DND-41 (cell line): ENCODE data around the gene LAMC1.

Experiments used
- CTCF ChIP-seq: IDR thresholded peaks from 2 replicates; pipeline ENCODE4 v1.5.1; 2012; ENCODE audit warnings: borderline replicate concordance, low read length, moderate library complexity, mild to moderate bottlenecking; ENCODE audit not compliant: poor library complexity, severe bottlenecking; ENCODE audit errors: extremely low read depth
- EZH2 ChIP-seq: IDR thresholded peaks from 3 replicates; pipeline ENCODE4 v1.6.1; 2012; ENCODE audit warnings: borderline replicate concordance, low read depth, mild to moderate bottlenecking, moderate library complexity, low read length, inconsistent platforms; ENCODE audit not compliant: severe bottlenecking

GRCh38 chr1:183194527-183195141 is 171.4 kb downstream of the LAMC1 start:
- no peak for TF ChIP-seq CTCF
- TF ChIP-seq EZH2: no peak
